ENCODE results near the gene NACC2.

The NACC2 gene

GRCh38 chr9:136095070-136096058 is at the start of gene NACC2:
Gene NACC2, minus strand, starts transcription at chr9:136095289. Its CDS starts 44,768 bp downstream, at chr9:136050521.
- DNase-seq, result peak; percentile 70
- H3K27ac Mint-ChIP-seq, result peak within 1 kb of the TSS; percentile 64
- H3K27me3 Mint-ChIP-seq, result no peaks in the 10 kb centered on the region
- H3K36me3 Mint-ChIP-seq (ENCODE audit: low read depth), result peaks cover 2% of the 10 kb centered on the region
- no peaks in the 10 kb centered on the region for H3K9me3 Mint-ChIP-seq
- H3K4me1 Mint-ChIP-seq (ENCODE audit: low read depth), result peaks cover 18% of the 10 kb centered on the region
- peak within 1 kb of the TSS; percentile 78 for H3K4me3 Mint-ChIP-seq

GRCh38 chr9:136144450-136144849 is 49.4 kb upstream of the NACC2 start:
- Mint-ChIP-seq H3K27me3 (peaks cover 25% of the 10 kb centered on the region), H3K27ac (no peak overlapping the region), H3K9me3 (no peaks in the 10 kb centered on the region), H3K4me3 (no peak overlapping the region), H3K36me3 (ENCODE audit: low read depth) (no peaks in the 10 kb centered on the region), H3K4me1 (ENCODE audit: low read depth) (no peaks in the 10 kb centered on the region)
- DNase-seq, result no peak

GRCh38 chr9:136143215-136144001 is 48.3 kb upstream of the NACC2 start:
- Mint-ChIP-seq H3K4me1 (ENCODE audit: low read depth) (no peaks in the 10 kb centered on the region), H3K27ac (no peak overlapping the region)
- DNase-seq, result no peak

GRCh38 chr9:136142859-136143214 is 47.7 kb upstream of the NACC2 start:
- Mint-ChIP-seq H3K4me3 (no peak overlapping the region), H3K27ac (no peak overlapping the region), H3K4me1 (ENCODE audit: low read depth) (no peaks in the 10 kb centered on the region), H3K36me3 (ENCODE audit: low read depth) (no peaks in the 10 kb centered on the region), H3K9me3 (no peaks in the 10 kb centered on the region), H3K27me3 (peaks cover 30% of the 10 kb centered on the region)
- no peak for DNase-seq

More at GRCh38 chr9:136143215-136144001, 48.3 kb upstream of the NACC2 start:
- H3K27me3 Mint-ChIP-seq, result peaks cover 29% of the 10 kb centered on the region
- H3K9me3 Mint-ChIP-seq, result no peaks in the 10 kb centered on the region
- no peaks in the 10 kb centered on the region for H3K36me3 Mint-ChIP-seq (ENCODE audit: low read depth)
- no peak overlapping the region for H3K4me3 Mint-ChIP-seq

GRCh38 chr9:136142414-136142796 is 47.3 kb upstream of the NACC2 start:
- Mint-ChIP-seq H3K4me1 (ENCODE audit: low read depth) (no peaks in the 10 kb centered on the region), H3K36me3 (ENCODE audit: low read depth) (no peaks in the 10 kb centered on the region), H3K27me3 (peaks cover 30% of the 10 kb centered on the region), H3K9me3 (no peaks in the 10 kb centered on the region), H3K4me3 (no peak overlapping the region), H3K27ac (no peak overlapping the region)
- no peak for DNase-seq

- no peaks in the 10 kb centered on the region for H3K36me3 Mint-ChIP-seq (ENCODE audit: low read depth)
- no peak overlapping the region for H3K4me3 Mint-ChIP-seq
- DNase-seq, result no peak
- no peaks in the 10 kb centered on the region for H3K4me1 Mint-ChIP-seq (ENCODE audit: low read depth)
- H3K9me3 Mint-ChIP-seq, result no peaks in the 10 kb centered on the region
- peaks cover 35% of the 10 kb centered on the region for H3K27me3 Mint-ChIP-seq
- no peak overlapping the region for H3K27ac Mint-ChIP-seq
Measured at GRCh38 chr9:136141682-136142413, 46.8 kb upstream of the NACC2 start.

- Mint-ChIP-seq H3K27ac (no peak overlapping the region), H3K4me1 (ENCODE audit: low read depth) (no peaks in the 10 kb centered on the region), H3K36me3 (ENCODE audit: low read depth) (no peaks in the 10 kb centered on the region), H3K27me3 (peaks cover 36% of the 10 kb centered on the region), H3K4me3 (no peak overlapping the region), H3K9me3 (no peaks in the 10 kb centered on the region)
- DNase-seq, result no peak
Measured at GRCh38 chr9:136140966-136141365, 45.9 kb upstream of the NACC2 start.

GRCh38 chr9:136140046-136140445 is 45.0 kb upstream of the NACC2 start:
- Mint-ChIP-seq H3K4me1 (ENCODE audit: low read depth) (no peaks in the 10 kb centered on the region), H3K27ac (no peak overlapping the region), H3K36me3 (ENCODE audit: low read depth) (no peaks in the 10 kb centered on the region), H3K27me3 (peaks cover 35% of the 10 kb centered on the region), H3K9me3 (no peaks in the 10 kb centered on the region), H3K4me3 (no peak overlapping the region)
- no peak for DNase-seq

GRCh38 chr9:136138566-136138965 is 43.5 kb upstream of the NACC2 start:
- peak; percentile 45 for DNase-seq
- Mint-ChIP-seq H3K9me3 (no peaks in the 10 kb centered on the region), H3K36me3 (ENCODE audit: low read depth) (no peaks in the 10 kb centered on the region), H3K27ac (no peak overlapping the region), H3K4me1 (ENCODE audit: low read depth) (peaks cover 7% of the 10 kb centered on the region), H3K27me3 (peaks cover 36% of the 10 kb centered on the region), H3K4me3 (no peak overlapping the region)

- Mint-ChIP-seq H3K4me1 (ENCODE audit: low read depth) (peaks cover 9% of the 10 kb centered on the region), H3K27ac (no peak overlapping the region), H3K4me3 (no peak overlapping the region), H3K36me3 (ENCODE audit: low read depth) (no peaks in the 10 kb centered on the region), H3K27me3 (peaks cover 39% of the 10 kb centered on the region), H3K9me3 (no peaks in the 10 kb centered on the region)
- no peak for DNase-seq
Measured at GRCh38 chr9:136137321-136138265, 42.5 kb upstream of the NACC2 start.

- DNase-seq, result no peak
- no peaks in the 10 kb centered on the region for H3K36me3 Mint-ChIP-seq (ENCODE audit: low read depth)
- H3K4me3 Mint-ChIP-seq, result no peak overlapping the region
- H3K27ac Mint-ChIP-seq, result no peak overlapping the region
- peaks cover 9% of the 10 kb centered on the region for H3K4me1 Mint-ChIP-seq (ENCODE audit: low read depth)
- H3K9me3 Mint-ChIP-seq, result no peaks in the 10 kb centered on the region
- H3K27me3 Mint-ChIP-seq, result peaks cover 47% of the 10 kb centered on the region
Measured at GRCh38 chr9:136136127-136136925, 41.2 kb upstream of the NACC2 start.

GRCh38 chr9:136135326-136136126 is 40.4 kb upstream of the NACC2 start:
- no peak for DNase-seq
- Mint-ChIP-seq H3K27me3 (peaks cover 53% of the 10 kb centered on the region), H3K27ac (no peak overlapping the region), H3K36me3 (ENCODE audit: low read depth) (no peaks in the 10 kb centered on the region), H3K4me1 (ENCODE audit: low read depth) (peaks cover 9% of the 10 kb centered on the region), H3K9me3 (no peaks in the 10 kb centered on the region), H3K4me3 (no peak overlapping the region)

Measured in activated T-cell treated with anti-CD3 and anti-CD28 coated beads, Interleukin-2, amount 50 U/mL, for 24 hours (primary cell).